GM10847 (cell line): ENCODE measurements around the gene NDUFA11.

ENCODE experiments used
- POLR2A ChIP-seq: IDR thresholded peaks from 2 replicates; pipeline ENCODE4 v1.6.1; 2011; ENCODE audit not compliant: insufficient read length; ENCODE audit errors: extremely low read depth

The NDUFA11 gene

DNA sequence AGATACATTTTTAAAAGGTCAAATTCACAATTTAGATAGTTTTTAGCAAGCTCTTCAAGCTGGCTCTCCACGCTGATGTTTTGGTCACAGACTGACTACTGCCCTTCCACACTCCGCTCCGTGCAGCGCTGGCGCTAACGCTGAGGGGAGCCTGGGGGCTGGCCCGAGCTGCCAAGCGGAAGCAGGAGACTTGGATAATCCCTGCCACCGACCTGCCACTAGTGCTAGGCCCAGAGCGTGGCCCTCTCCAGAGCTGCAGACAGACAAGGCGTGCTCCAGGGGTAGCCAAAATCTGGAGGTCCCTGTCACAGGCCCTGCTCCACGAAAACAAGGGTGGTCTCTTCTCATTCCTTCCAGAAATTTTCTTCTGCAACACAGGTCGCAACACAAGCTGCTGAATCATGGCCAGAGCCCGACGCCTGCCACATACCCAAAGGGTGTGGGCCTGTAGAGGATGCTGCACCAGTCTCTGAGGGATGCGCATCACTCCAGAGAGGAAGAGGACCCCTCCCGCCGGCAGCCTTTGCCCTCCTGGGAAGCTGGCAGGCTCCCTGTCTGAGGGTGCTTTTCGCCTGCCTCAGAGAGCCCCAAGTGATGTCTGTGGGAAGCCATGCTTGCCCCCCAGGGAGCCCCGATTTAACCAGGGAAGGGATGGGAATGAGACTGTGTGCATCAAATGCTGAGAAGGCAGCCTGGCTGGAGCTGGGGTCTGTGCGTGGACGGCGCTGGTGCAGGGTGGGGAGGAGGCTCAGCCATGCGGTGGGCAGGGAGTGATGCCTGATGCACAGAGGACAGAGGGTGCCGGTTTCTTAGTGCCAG, 32.1 kb upstream of the NDUFA11 start:
- TF ChIP-seq POLR2A = no peak

DNA sequence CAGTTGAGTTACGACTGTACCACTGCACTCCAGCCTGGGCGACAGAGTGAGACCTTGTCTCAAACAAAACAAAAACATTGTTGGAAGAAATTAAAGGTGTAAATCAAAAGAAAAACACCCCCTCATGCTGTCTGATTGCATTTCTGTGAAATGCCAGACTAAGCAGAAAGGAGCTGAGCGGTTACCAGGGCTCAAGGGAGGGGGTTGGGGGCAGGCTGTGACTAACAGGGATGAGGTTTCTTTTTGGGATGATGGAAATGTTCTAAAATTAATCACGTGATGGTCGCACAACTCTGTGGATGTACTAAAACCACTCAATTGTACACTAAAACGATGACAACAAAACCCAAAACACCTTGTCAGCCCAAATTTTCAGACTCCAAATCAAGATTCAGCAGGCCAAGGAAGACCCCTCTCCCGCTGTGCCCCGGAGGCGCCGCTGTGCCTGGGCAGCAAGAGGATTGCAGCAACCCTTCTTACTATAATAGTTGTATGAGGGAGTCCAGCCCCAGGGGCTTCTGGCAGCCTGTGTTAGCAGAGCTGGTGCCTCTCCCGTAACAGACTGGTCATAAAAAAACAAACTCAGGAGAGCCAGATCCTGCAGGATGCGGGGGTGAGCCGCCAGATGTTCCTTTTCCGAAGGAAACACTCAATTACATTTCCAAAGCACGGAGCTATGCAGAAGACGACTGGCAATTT, 31.3 kb upstream of the NDUFA11 start:
- no peak for TF ChIP-seq POLR2A

DNA sequence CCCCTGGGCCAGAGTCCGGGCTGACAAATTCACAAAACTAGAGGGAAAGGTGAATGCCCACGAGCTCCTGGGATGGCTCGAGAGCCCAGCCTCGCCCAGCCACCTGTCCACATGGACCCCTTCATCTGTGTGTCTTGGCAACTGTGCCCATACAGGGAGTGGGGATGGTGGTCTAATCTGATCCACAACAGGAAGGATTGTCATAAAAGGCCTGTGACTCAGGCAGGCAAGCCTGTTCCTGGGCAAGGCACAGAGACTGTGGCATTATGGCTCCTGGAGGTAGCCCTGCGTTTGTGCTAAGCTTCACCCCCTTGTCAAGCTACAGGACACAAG, 30.4 kb upstream of the NDUFA11 start:
- TF ChIP-seq POLR2A = no peak

DNA sequence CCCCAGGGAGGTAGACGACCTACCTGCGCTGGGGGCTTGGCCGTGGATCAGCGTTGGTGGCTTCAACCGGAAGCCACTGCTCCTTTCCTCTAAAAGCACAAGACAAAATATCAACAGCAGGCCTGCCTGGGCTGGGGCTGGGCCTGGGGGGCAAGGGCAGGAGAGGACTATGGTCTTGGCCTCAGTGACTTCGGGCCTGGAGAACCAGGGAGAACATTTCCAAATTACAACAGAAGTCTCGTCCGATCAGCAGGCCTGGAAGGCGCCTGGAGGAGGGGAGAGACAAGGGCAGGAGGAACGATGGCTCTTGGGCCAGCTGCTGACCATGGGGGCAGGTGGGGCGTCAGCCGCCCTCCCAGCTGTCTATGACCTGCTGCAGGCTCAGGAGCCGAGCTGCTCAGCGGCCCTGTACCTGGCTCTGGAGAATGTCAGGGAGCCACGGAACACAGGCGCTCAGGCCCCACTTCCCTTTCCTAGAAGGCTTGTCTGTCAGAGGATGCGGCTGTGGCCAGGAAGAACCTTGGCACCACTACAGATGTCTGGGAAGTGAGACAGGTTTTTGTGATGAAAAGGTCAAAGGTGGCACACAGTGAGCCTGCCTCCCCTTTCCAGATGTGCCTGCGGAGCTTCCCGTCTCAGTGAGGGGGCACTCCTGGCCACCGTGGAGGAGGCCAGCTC, 29.9 kb upstream of the NDUFA11 start:
- no peak for TF ChIP-seq POLR2A

DNA sequence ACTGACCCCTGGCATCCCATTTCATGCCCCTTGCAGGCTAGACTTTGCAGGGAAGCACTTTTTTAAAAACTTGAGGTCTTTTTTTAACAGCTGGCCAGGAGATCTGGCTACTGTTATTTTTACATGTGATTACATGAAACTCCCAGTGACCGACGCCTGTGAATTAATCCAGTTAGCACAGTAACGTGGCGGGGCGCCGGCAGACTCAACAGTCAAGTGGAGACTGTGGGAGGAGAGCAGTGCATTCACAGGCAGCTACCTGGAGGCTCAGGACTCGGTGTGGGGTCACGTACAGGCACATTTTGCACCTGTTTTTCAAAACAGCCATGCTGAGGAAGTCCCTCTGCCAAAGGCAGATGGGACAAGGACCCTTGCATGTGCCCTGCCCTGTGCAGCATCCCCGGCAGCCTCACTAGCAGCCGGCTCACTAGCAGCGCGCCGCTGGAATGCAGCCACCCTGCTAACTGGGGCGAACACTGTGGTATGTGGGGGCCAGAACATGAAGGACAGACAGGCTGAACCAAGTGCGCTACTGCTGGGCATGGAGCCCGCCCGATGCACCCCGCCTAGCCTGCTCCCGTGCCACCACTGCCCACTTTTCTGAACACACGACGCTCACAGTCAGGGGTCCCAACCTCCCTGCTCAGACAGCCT, 29.1 kb upstream of the NDUFA11 start:
- TF ChIP-seq POLR2A = no peak

DNA sequence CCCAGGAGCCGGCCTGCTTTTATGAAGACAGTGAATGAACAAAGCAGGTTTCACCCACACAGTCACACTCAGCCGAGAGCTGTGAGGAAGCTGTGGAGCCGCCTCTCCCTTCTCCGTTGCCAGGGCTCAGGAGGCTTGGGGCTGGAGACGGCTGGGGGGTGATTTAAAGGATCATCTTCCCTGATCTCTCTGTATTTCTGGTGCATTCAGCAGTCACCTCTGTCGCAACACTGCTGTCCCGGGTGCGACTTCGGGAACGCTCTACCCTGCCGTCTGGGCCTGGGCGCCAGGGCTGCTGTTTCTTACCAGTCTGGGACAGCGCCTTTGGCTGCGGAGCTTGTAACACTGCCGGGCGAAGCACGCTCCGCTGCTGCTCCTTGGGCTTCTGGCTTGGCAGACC, 28.6 kb upstream of the NDUFA11 start:
- no peak for TF ChIP-seq POLR2A

DNA sequence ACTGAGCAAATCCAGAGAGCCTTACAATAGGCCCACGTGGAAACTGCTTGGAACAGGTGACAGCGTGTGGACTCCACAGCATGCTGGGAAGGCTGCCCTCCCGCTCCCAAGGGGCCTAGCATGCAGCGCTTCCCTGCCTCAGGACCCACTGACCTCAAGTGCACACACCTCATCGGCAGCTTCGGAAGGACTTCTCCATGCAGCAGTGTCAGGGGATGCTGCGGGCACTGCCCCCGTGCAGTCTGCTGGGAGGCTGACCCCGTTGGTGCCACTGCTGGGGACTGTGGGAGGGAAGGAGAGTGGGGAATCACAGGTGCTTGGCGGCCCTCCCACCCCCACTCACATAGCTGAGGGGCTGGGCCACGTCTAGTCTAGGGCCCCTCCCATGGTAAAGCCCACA, 27.7 kb upstream of the NDUFA11 start:
- no peak for TF ChIP-seq POLR2A

DNA sequence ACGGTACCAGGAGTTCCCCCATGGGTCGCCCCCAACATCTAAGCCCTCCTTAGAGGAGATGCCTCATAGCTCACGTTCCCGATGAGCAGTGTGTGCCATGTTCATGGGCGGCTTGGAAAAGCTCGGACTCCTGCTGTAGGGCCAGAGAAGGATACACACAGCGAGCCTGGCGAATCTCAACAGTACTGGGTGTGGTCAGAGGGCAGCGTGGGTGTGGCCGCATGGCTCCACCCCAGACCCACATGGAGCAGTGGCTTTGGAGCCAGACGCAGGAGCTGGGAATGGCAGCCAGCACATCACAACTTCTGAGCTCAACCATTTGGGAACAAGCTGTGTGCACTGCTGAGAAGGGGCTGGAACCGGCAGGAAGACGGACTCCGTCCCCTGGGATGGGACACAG, 26.0 kb upstream of the NDUFA11 start:
- TF ChIP-seq POLR2A = no peak

DNA sequence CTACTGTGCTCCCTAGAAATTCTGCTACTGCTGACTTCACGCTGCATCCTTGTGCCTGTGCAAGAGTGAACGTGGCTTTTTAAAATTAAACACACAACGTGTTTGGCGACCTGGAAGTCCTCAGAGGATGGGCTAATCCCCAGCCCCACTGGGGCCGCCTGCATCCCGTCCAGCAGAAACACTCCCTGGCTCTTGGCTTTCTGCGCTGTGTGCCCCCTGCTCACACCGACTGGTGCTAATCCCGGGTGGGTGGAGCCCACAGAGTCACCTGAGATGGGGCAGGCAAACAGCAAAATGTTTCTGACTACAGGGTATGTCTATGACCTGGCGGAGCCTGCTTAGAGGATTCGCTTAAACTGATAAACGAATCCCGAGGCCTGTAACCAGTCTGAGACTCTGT, 25.6 kb upstream of the NDUFA11 start:
- TF ChIP-seq POLR2A = no peak

DNA sequence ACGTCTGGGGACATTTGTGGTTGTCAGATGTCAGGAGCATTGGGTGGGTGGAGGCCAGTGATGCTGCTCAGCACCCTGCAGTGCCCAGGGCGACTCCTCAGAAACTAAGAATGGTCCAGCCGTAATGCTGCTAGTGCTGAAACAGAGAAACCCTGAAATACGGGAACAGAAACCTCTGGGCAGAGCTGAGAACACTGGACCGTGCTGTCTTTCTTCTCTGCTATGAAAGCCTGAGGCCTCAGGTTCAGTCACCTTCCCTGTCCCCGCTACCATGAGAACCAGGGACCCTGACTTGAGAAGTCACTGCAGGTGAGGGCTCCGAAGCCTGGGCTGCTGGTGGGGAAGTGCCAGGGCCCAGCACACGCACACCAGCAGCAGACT, 23.8 kb upstream of the NDUFA11 start:
- no peak for TF ChIP-seq POLR2A

DNA sequence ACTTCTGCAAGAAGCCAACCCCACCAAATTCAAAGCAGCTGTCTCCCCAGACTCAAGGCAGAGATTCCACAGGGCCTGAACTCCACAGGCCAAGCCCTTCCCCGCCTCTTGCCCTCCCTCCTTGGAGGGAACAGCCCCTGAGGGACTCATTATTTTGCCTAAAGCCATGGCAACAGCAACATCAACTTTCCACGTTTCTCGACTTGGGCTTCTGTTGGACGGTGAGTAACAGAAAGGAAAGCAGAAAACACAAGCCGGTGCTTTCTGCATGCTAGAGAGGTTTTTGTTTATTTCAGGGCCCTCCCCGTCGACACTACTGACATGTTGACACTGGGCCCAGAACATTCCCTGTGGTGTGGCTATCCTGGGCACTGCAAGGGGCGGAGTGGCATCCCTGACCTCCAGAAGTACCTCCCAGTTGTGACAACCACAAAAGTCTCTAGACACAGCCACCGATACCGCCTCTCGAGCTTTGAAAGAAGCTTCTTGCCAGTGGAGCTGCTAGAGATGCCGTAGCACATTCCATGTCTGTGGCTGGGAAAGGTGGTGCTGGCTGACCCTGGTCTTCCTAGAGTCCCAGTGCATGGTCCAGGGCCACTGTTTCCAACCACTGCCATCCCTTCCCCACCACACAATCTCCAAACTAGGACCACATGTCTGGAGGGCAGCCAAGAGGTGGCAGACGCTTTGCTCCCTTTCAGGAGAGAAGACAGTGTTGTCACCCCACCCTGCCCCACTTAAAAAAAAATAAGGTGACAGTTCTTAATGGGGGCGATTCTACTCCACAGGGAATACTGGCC, 23.3 kb upstream of the NDUFA11 start:
- TF ChIP-seq POLR2A = no peak

DNA sequence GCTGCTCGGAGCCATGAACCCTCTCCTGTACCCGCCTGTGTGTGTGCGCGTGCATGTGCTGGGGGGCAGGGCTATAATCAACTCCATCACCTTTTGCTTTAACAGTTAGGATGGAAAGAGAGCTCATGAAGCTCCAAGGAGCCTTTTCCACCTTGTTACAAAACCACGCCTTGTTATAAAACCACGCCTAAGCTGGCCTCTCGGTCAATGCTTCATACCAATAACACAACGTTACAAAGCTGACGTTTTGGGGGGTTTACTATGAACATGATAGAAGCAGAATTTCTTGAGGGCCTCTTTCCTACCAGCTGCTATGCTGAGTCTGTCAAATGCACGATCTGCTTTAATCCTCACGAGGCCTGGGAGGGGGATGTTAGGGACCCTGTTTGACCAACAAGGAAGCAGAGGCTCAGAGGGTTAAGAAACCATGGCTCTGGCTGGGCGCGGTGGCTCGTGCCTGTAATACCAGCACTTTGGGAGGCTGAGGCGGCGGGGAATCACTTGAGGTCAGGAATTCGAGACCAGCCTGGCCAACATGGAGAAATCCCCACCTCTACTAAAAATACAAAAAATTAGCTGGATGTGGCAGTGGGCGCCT, 22.3 kb upstream of the NDUFA11 start:
- no peak for TF ChIP-seq POLR2A

DNA sequence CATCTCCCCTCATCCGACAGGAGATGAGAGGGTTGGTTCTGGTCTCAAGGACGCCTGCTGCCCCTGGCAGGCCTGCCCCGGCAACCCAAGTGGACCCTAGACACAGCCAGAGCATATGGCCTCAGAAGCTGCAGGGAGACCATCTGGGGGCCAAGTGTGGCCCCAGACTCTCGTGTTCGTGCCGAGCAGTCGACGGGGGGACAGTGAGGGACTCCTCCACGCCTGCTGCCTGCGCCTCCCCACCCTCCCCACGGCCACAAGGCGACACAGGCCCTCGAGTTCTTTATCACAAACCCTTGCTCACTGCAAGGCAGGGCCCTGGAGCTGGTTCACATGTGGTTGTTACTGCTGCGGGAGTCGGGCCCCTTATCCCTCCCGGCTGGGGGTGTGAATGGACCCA, 19.8 kb upstream of the NDUFA11 start:
- no peak for TF ChIP-seq POLR2A

DNA sequence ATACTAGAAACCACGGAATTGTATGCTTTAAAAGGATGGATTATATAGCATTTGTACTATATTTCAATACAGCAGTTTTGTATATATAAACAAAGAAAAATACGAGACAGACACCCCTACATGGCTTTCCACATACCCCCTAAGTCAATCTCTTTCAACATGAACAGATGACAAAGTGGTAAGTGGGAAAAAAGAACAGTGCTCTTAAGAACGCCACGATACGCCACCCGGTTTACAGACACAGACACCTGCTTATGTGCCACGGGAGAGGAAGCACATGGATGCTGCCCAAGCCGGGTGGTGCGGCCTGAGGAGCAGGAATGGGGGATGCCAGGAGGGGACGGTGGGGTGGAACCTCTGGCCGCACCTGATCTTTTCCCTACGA, 18.6 kb upstream of the NDUFA11 start:
- TF ChIP-seq POLR2A = no peak
